ENCODE measurements around the gene SEC16A.
A peak's percentile ranks its signal among the peaks of the same experiment; 100 is the strongest.

The SEC16A gene

DNA sequence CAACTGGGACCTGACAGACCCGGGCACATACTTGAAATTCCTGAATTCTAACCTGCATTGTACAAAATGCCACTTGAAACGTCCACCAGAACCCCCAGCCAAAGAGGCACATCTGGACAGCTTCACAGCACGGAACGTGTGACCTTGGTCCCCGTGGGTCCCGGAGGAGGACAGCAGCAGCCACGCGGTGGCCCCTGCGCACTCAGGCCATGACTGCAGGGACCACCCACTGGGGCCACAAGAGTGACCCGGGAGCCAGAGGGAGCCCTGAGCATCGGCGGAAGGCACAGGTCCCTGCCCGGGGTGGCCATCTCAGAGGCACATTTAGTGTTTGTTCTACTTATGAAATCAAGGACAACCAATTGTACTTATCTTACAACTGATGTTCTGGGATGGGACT lies 80.8 kb downstream of the SEC16A start:
- FAIRE-seq (no peak), DNase-seq (ENCODE audit: low spot score) (no peak)

GRCh38 chr9:136401173-136401922 lies 81.5 kb downstream of the SEC16A start:
- FAIRE-seq (no peak), DNase-seq (ENCODE audit: low spot score) (no peak)

DNA sequence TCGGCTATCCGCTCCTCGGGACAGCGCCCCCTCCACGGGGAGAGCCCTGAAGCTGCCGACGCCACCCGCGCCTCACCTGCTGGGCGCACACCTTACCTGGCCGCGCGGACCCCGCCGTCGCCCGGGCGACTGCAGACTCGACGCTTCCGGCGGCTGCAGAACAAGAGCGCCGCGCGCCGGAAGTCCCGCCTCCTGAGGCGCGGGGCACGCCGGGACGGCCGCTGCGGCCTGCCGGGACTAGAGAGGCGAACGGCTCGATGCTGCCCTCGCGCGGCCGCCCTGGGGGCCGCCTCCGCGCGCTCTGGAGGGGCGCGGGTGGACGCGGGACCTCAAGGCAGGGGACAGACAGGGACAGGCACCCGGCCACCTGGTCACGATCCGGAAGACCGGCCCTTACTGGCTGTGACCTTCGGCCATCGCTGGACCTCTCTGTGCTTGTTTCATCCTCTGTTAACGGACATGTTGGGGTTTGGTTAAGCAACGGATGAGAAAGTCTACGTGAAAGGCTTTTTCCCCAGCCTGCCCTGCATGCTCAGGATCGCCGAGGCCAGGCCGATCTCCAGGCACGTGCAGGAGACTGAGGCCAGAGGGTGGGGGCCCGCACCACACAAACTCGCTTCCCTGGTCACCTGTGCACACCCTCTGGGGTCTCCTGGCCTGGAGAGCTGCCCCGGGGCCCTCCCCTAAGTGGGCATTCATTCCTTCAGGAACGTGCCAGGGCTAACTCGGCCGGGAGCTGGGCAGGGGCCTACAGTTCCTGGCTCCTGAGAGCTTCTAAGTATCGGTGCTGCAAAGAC lies 82.6 kb downstream of the SEC16A start, which contains the start of gene SNAPC4:
Gene SNAPC4 (minus strand): TSS at position 133 of the 797 bp plus-strand sequence. CDS start 1,742 bp downstream, outside the sequence.
- DNase-seq (ENCODE audit: low spot score) (peak; percentile 79), FAIRE-seq (no peak)

DNA sequence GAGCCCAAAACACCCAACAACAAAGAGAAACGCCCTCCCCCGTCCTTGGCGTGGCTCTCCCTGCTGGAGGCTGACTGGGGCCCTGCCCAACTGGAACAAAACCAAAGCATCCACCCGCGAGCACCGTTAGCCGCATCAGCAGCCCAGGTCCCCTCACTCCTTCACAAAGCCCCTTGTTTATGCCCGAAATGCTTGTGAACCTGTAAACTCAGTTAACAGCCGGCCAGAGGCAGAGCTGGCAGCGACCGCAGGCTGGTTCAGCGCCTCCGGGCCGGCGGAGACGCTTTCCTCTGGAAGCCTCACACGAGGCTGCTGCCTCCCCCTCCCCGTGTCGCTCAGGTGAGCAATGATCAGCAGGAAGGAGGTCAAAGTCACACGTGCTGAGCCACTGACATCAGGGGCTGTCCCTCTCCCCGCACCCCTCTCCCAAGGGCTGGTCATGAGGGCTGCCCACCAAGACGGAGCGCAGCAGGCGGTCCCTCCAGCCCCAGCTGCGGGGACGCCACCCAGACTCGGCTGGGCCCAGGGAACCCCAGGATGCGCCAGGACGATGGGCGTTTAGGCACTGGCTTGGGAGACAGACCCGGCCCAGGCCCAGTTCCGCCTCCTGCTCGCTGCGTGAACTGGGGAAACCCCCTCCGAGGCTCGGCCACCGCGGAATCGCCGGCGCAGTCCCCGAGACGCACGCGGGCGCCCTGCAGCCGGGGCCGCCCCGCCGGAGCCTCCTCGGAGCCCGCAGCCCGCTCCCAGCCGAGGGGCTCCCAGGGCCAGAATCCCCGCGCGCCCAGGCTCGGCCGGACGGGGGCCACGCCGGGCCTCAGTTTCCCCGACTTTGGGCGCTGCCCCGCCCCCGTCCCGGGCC lies 83.4 kb downstream of the SEC16A start:
- no peak for FAIRE-seq
- peak; percentile 45 for DNase-seq (ENCODE audit: low spot score)

DNA sequence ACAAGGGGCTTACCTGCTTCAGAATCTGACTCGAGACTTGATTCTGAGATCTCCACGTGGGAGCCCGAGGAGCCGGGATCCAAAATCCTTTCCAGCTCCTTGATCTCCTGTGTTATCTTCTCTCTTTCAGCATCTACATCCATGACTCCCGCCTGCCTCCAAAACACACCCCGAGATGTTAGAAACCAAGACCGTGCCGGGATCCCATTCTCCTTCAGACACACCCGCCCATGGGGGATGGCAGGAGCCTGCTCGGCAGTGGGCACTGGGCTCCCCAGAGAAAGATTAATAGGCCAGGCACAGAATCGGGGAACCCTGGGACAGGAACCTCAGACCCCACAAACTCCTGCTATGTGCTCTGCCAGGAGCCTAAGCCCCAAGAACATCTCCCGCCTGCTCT lies 84.6 kb downstream of the SEC16A start:
- DNase-seq (ENCODE audit: low spot score) = no peak
- FAIRE-seq = no peak

DNA sequence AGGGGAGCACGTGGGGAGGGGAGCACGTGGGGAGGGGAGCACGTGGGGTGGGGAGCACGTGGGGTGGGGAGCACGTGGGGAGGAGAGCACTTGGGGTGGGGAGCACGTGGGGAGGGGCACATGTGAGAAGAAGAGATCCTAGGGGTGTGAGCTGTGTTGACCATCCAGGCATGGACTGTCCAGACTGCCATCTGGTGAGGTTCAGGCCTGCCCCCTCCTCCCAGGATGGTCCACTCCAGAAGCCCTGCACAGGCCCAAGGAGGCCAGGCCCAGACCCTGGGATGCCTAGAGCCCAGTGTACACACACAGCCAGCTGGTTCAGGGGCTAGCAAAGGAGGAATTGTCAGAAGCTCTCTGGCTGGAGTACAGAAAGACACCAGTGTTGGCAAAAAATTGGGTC lies 85.2 kb downstream of the SEC16A start:
- DNase-seq (ENCODE audit: low spot score) (no peak), FAIRE-seq (no peak)

DNA sequence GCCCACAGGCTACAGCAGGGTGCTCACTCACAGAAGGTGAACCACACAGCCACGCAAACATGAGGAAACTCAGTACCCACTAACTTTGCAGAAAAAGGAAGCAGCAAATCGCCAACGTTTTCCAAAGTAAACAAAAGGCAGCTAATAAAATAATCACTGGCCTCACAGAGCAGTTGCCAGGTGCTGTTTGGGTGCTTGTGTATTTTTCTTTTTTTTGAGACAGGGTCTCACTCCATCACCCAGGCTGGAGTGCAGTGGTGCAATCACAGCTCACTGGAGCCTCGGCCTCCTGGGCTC lies 86.7 kb downstream of the SEC16A start:
- FAIRE-seq (no peak), DNase-seq (ENCODE audit: low spot score) (no peak)

DNA sequence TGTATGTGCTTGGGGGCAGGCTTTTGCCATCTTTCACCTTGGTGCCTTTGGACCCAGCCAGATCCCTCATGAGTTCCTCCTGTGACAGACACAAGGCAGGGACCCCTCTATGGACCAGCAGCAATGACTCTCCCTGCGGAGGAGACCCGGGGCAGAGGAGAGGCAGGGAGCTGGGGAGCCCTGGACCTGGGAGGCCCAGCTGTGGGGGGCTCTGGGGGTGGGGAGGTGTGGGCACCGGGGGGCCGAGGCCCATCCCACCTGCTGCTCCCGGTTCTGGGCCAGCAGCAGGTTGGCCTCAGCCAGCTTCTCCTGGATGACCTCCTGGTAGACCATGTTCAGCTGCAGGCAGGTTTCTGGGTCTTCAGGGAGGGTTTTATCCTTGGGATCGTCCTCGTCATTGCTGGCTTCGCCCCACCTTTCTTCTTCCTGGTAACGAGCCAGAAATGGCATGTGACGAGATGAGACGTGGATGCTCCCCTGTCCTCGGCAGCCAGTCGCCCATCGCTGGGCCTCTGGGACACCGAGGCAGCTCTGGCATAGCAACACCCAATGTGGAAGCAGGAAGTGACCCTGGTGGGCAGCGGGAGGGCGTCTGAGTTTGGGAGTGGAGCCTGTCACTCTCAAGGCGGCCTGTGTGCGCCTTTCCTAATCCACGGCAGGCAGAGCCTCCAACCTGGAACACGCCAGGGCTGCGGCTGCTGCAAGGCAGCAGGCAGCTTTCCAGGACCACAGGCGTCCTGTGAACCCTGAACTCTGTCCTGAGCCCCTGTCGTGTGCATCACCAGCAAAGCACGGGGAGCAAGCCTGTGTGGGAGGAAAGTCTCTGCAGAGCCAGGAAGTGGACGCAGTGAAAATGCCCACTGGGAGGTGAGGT lies 87.3 kb downstream of the SEC16A start:
- DNase-seq (ENCODE audit: low spot score) = no peak
- FAIRE-seq = no peak

DNA sequence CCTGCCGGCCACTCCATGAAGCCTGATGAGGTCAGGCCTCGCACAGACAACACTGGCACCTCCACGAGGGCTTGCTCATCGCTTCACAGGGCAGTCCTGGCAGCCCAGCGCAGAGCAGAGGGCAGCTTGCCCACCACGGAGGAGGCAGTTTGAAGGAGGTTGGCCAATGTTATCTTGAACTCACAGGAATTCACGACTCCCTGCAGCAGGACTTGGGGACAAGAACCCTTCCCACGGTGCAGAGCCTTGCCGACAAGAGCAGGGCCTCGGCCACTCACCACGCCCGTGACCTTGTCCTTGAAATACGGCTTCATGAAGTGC lies 87.9 kb downstream of the SEC16A start:
- FAIRE-seq (no peak), DNase-seq (ENCODE audit: low spot score) (no peak)

DNA sequence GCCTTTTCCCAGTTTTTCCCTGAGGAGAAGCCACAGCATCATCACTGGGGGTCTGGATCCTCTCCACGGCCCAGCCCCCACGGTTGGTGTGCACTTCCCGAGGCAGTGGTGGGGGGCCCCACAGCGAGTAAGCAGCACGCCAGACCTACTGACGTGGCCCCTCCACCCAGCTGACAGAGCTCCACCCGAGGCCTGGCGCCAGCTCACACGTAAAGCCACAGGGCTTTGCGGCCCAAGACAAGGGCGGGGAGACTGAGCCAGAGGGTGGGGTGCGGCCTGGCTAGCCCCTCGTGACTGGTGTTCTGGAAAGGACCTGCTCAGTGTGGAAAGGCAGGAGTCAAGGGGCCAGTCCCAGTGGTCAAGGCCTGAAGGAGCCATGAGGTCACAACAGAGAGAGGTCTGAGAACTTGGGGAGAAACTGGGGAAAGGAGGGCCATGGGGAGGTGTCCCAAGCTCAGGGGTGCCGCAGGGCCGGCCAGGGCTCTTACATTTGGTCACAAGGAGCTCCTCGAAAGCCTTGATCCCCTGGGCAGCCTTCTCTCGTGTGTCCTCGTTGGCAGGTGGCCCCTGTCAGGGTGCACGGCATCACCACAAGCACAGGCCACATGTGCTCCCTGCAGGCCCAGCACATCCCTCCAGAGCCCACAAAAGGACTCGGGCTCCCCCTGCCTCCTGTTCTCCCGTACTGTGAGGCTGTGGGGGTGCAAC lies 88.4 kb downstream of the SEC16A start:
- no peak for DNase-seq (ENCODE audit: low spot score)
- no peak for FAIRE-seq

GRCh38 chr9:136393531-136393930 lies 89.3 kb downstream of the SEC16A start:
- FAIRE-seq (no peak), DNase-seq (ENCODE audit: low spot score) (no peak)

GRCh38 chr9:136392538-136393449 lies 90.0 kb downstream of the SEC16A start:
- DNase-seq (ENCODE audit: low spot score) = no peak
- no peak for FAIRE-seq

- DNase-seq (ENCODE audit: low spot score) = no peak
- FAIRE-seq = no peak
Measured at GRCh38 chr9:136391737-136392537, 90.9 kb downstream of the SEC16A start.

Data from RCC 7860 (cell line).